Nephron (organoid): ENCODE data around the gene HK2.
"Not testable (repeated sequence)": the region's sequence is repeated elsewhere in the genome, so short reads cannot be mapped to it uniquely, and the experiment has no call there.

Source experiments
- H3K27ac Mint-ChIP-seq, 3 experiments: 2 replicates each; pipeline ENCODE4 v1.8.0; 2020; ENCODE audit warnings: mixed read lengths in 3 of 3, mild to moderate bottlenecking in 2 of 3, moderate library complexity in 1 of 3
- H3K27me3 Mint-ChIP-seq: 2 replicates; pipeline ENCODE4 v1.8.0; 2021; ENCODE audit warnings: low read depth, mild to moderate bottlenecking, moderate library complexity, mixed read lengths
- H3K36me3 Mint-ChIP-seq: 2 replicates; pipeline ENCODE4 v1.8.0; 2020; ENCODE audit warnings: low read depth, mixed read lengths
- H3K4me1 Mint-ChIP-seq: 2 replicates; pipeline ENCODE4 v1.8.0; 2020; ENCODE audit warnings: mixed read lengths
- H3K4me3 Mint-ChIP-seq, 3 experiments: 2 replicates each; pipeline ENCODE4 v1.8.0; 2020; ENCODE audit warnings: mild to moderate bottlenecking in 3 of 3, mixed read lengths in 3 of 3, moderate library complexity in 2 of 3
- H3K9me3 Mint-ChIP-seq: 2 replicates; pipeline ENCODE4 v1.8.0; 2020; ENCODE audit warnings: mixed read lengths
- TF ChIP-seq, protein P1 (sequence below), 3 experiments: fragments of 200-600 bp; sonication (generic); IDR thresholded peaks; one replicate each; pipeline ENCODE4 v1.5.0; 2021; ENCODE audit warnings: antibody characterized with exemption in 3 of 3; ENCODE audit not compliant: unreplicated experiment in 3 of 3

HK2 gene

DNA sequence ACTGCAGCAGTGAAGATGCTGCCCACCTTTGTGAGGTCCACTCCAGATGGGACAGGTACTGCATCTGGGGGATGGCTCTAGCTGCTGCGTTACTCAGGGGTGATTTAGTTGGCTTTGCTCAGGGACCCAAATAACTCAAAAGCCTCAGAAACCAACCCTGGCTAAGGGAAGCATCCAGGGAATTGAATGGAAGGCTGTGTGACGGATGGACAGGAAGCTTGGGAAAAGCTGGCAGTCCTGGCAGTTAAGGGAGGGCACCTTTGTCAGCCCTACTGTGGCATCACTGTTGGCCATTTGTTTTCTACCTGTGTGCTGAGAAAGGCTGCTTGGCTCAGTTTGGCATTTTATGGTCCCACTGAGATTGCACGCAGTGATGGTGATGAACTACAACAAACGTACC is 20.5 kb downstream of the HK2 start:
- TF ChIP-seq, protein P1, sequence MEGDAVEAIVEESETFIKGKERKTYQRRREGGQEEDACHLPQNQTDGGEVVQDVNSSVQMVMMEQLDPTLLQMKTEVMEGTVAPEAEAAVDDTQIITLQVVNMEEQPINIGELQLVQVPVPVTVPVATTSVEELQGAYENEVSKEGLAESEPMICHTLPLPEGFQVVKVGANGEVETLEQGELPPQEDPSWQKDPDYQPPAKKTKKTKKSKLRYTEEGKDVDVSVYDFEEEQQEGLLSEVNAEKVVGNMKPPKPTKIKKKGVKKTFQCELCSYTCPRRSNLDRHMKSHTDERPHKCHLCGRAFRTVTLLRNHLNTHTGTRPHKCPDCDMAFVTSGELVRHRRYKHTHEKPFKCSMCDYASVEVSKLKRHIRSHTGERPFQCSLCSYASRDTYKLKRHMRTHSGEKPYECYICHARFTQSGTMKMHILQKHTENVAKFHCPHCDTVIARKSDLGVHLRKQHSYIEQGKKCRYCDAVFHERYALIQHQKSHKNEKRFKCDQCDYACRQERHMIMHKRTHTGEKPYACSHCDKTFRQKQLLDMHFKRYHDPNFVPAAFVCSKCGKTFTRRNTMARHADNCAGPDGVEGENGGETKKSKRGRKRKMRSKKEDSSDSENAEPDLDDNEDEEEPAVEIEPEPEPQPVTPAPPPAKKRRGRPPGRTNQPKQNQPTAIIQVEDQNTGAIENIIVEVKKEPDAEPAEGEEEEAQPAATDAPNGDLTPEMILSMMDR (IDR thresholded peaks at IDR 0.05; ENCODE audit: unreplicated experiment in 3 of 3), result no peak
- Mint-ChIP-seq H3K27me3 (no peaks in the 10 kb centered on the region), H3K4me1 (no peaks in the 10 kb centered on the region), H3K4me3 (no peak overlapping the region), H3K27ac (no peak overlapping the region), H3K36me3 (peaks cover 8% of the 10 kb centered on the region), H3K9me3 (no peaks in the 10 kb centered on the region)

DNA sequence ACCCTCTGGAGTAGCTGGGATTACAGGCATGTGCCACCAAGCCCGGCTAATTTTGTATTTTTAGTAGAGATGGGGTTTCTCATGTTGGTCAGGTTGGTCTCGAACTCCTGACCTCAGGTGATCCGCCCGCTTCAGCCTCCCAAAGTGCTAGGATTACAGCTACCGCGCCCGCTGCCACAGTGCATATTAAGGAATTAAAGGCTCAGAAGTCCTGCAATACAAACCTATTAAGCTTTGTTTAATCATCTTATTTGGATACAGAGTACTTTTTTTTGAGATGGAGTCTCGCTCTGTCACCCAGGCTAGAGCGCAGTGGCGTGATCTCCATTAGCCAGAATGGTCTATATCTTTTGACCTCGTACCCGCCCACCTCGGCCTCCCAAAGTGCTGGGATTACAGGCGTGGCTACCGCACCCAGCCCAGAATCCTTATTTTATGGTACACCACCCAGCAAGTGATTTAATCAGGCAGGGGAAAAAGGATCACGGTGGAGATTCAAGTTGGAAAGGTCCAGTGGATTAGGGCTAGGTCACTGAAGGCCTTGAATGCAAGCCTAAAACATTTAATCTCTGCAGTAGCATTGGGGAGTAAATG is 21.3 kb downstream of the HK2 start:
- not testable (repeated sequence) for H3K27ac Mint-ChIP-seq, H3K4me3 Mint-ChIP-seq

DNA sequence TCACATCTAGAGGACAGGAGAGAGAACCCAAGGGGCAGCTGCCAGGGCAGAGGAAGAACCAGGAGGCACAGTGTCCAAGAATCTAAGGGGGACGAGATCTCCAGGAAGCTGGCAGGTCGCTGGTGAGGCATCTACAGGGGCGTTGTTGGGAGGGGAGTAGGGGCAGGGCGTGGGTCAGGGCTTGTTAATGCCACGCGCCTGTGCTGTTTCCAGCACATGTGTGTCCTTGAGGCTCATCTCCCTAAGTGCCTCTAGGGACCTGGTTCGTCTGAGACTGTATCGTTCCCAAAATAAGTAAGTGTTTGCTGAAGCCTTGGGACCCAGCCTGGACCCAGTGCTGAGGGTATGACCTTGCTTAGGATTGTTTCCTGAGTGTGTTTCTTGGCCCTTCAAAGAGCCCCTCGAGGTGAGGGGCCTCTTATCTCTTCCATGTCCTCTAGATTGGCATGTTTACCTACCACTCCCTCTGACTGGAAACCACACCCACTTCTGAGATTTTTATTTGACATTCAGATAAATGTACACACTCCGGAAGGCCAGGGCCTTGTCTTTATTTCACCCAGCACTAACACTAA is 22.2 kb downstream of the HK2 start:
- no peaks in the 10 kb centered on the region for H3K4me1 Mint-ChIP-seq
- peak overlapping the region in 1 of 3 experiments; percentile 34 for H3K27ac Mint-ChIP-seq
- TF ChIP-seq, protein P1 (IDR thresholded peaks at IDR 0.05; ENCODE audit: unreplicated experiment in 3 of 3), result no peak
- no peak overlapping the region for H3K4me3 Mint-ChIP-seq
- no peaks in the 10 kb centered on the region for H3K9me3 Mint-ChIP-seq
- H3K36me3 Mint-ChIP-seq, result peaks cover 8% of the 10 kb centered on the region
- no peaks in the 10 kb centered on the region for H3K27me3 Mint-ChIP-seq

More for the DNA sequence above, 21.3 kb downstream of the HK2 start:
- not testable (repeated sequence) for H3K4me1 Mint-ChIP-seq, H3K9me3 Mint-ChIP-seq, H3K27me3 Mint-ChIP-seq, H3K36me3 Mint-ChIP-seq

DNA sequence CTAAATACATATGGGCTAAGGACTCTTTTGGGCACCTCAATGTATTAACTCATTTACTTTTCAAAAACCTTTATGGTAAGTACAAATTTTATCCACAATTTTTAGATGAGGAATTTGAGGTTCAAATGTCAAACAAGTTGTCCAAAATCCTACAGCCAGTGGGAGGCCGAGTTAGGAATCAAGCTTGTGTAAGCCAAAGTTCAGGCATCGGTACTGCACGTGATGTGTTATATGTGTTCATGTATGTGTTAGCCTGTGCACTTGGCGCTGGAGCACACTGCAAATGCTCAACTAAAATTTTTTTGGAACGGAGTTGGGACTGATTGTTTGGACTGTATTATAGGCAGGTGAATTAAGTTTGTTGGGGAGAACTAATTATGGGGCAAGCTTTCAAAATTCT is 22.7 kb downstream of the HK2 start:
- Mint-ChIP-seq H3K4me3 (no peak overlapping the region), H3K4me1 (no peaks in the 10 kb centered on the region), H3K36me3 (peaks cover 8% of the 10 kb centered on the region), H3K27me3 (no peaks in the 10 kb centered on the region), H3K9me3 (no peaks in the 10 kb centered on the region), H3K27ac (peak overlapping the region in 1 of 3 experiments; percentile 34)
- TF ChIP-seq, protein P1 (IDR thresholded peaks at IDR 0.05; ENCODE audit: unreplicated experiment in 3 of 3), result no peak

DNA sequence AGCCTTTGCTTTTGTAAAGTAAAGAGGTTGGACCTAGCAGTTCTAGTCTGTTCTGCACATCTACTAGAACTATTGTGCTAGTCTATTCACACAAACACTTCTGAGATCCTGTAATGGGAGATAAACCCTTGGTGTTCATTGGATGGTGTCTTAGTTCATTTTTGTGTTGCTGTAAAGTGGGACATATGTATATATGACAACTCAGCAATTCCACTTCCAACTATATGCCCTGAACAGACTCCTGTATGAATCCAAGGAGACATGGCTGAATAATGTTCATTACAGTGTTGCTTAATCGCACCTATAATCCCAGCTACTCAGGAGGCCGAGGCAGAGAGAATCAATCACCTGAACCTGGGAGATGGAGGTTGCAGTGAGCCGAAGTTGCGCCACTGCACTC is 23.3 kb downstream of the HK2 start:
- TF ChIP-seq, protein P1 (IDR thresholded peaks at IDR 0.05; ENCODE audit: unreplicated experiment in 3 of 3), result no peak
- Mint-ChIP-seq H3K27me3 (no peaks in the 10 kb centered on the region), H3K36me3 (peaks cover 8% of the 10 kb centered on the region)

DNA sequence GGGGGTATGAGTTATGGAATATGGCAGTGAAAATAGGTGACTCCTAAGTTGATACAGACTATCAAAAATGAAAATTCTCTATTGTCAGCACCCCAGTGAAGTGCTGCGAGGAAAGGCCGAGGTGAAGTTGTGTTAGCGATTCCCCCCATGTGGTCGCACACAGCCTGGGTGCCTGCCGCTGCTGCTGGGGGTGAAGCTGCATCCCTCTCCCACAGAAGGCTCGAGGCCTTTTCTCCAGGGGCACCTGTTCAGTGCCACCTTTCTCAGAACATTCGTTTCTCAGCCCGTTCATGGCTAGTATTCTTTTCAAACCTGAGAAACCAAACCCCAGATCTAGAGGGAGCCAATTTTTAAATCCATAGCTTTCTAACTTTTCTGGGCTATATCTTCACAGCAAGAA is 23.8 kb downstream of the HK2 start:
- H3K4me3 Mint-ChIP-seq, result no peak overlapping the region
- no peaks in the 10 kb centered on the region for H3K4me1 Mint-ChIP-seq
- TF ChIP-seq, protein P1 (IDR thresholded peaks at IDR 0.05; ENCODE audit: unreplicated experiment in 3 of 3), result no peak
- H3K9me3 Mint-ChIP-seq, result no peaks in the 10 kb centered on the region
- H3K36me3 Mint-ChIP-seq, result peaks cover 8% of the 10 kb centered on the region
- H3K27me3 Mint-ChIP-seq, result no peaks in the 10 kb centered on the region
- no peak overlapping the region for H3K27ac Mint-ChIP-seq

More for the DNA sequence above, 23.3 kb downstream of the HK2 start:
- Mint-ChIP-seq H3K4me1 (no peaks in the 10 kb centered on the region), H3K27ac (no peak overlapping the region), H3K4me3 (no peak overlapping the region), H3K9me3 (no peaks in the 10 kb centered on the region)
